HL-60/S4 (cell line): Measurements from ENCODE around the gene DOCK11.

ENCODE experiments used
- in situ Hi-C: fragments of 300-500 bp; cut with MboI; formaldehyde crosslinking; loops from 2 replicates; pipeline ENCODE4 v1.14.3; 2022; ENCODE audit warnings: low sequenced_read_pairs

DOCK11 gene

GRCh38 chrX:118499295-118499694 is 3.7 kb downstream of the DOCK11 start:
- in situ Hi-C loops = no loop called here

- in situ Hi-C loops = no loop called here
These were observed 6.7 kb downstream of the DOCK11 start for GRCh38 chrX:118502161-118502789.

GRCh38 chrX:118503260-118504041 is 7.8 kb downstream of the DOCK11 start:
- in situ Hi-C loops = no loop called here

- in situ Hi-C loops = no loop called here
These were observed 9.0 kb downstream of the DOCK11 start for GRCh38 chrX:118504581-118504980.

GRCh38 chrX:118506805-118507480 is 11.3 kb downstream of the DOCK11 start:
- in situ Hi-C loops = no loop called here

- in situ Hi-C loops = no loop called here
These were observed 12.2 kb downstream of the DOCK11 start for GRCh38 chrX:118507766-118508165.

- in situ Hi-C loops = no loop called here
These were observed 12.6 kb downstream of the DOCK11 start for GRCh38 chrX:118508221-118508620.

GRCh38 chrX:118508635-118509034 is 13.0 kb downstream of the DOCK11 start:
- in situ Hi-C loops = no loop called here

- in situ Hi-C loops = no loop called here
These were observed 14.5 kb downstream of the DOCK11 start for GRCh38 chrX:118510111-118510510.

GRCh38 chrX:118513120-118513898 is 17.7 kb downstream of the DOCK11 start:
- in situ Hi-C loops = no loop called here

- in situ Hi-C loops = no loop called here
These were observed 24.0 kb downstream of the DOCK11 start for GRCh38 chrX:118519411-118520215.

GRCh38 chrX:118520216-118521206 is 24.9 kb downstream of the DOCK11 start:
- in situ Hi-C loops = no loop called here

GRCh38 chrX:118521435-118521834 is 25.8 kb downstream of the DOCK11 start:
- in situ Hi-C loops = no loop called here

GRCh38 chrX:118522230-118522926 is 26.8 kb downstream of the DOCK11 start:
- in situ Hi-C loops = no loop called here

- in situ Hi-C loops = no loop called here
These were observed 28.3 kb downstream of the DOCK11 start for GRCh38 chrX:118523920-118524319.

- in situ Hi-C loops = no loop called here
These were observed 28.7 kb downstream of the DOCK11 start for GRCh38 chrX:118524344-118524743.

- in situ Hi-C loops = no loop called here
These were observed 29.6 kb downstream of the DOCK11 start for GRCh38 chrX:118525174-118525730.

- in situ Hi-C loops = no loop called here
These were observed 30.5 kb downstream of the DOCK11 start for GRCh38 chrX:118526149-118526548.
